OCI-LY7 (cell line): Measurements from ENCODE around the gene NRXN2.

Experiments
- CTCF ChIP-seq: fragments of 200-600 bp; sonication (generic); conservative IDR thresholded peaks from 2 replicates; pipeline ENCODE4 v1.5.1; 2014; ENCODE audit warnings: mild to moderate bottlenecking, antibody characterized with exemption, low read length, moderate library complexity, mixed read lengths
- EZH2phosphoT487 ChIP-seq: fragments of 200-600 bp; sonication (generic); IDR thresholded peaks from 2 replicates; pipeline ENCODE4 v1.6.1; 2018; ENCODE audit warnings: low read depth, borderline replicate concordance, mild to moderate bottlenecking, mixed run types, antibody characterized with exemption, low read length, moderate library complexity, mixed read lengths

- TF ChIP-seq EZH2phosphoT487 (no peak), CTCF (no peak)
These were observed 94.4 kb downstream of the NRXN2 start for GRCh38 chr11:64628596-64628995.
